ENCODE measurements around the gene CBLN1. TPM values are rescaled to one million over a fixed set of nuclear protein-coding genes. Genes with fewer than 3 reads are reported as not detected.

CBLN1 gene
- total and polyA plus RNA-seq, 9 of the 15 experiments (the other 6 are each of a cell fraction or from before 2014, with no cell fraction given): not detected

- TF ChIP-seq MEF2A (IDR thresholded peaks at IDR 0.05; ENCODE audit: control insufficient read depth, low read depth, low read length) (no peak), CHD1 (IDR thresholded peaks at IDR 0.05; ENCODE audit: low read length) (no peak)
- Histone ChIP-seq H2AFZ (ENCODE audit: low read depth, low read length) (no peak overlapping the region), H3K79me2 (ENCODE audit: control insufficient read depth, insufficient read depth, low read length) (no peaks in the 10 kb centered on the region), H3K27me3 (ENCODE audit: control insufficient read depth in 2 of 2, insufficient read depth in 2 of 2, low read length in 2 of 2) (no peaks in the 10 kb centered on the region), H3K9ac (ENCODE audit: insufficient read depth in 1 of 2, low read depth in 2 of 2, low read length in 2 of 2) (no peak overlapping the region), H4K20me1 (replicated peaks; ENCODE audit: control insufficient read depth, insufficient read depth, low read length) (no peaks in the 10 kb centered on the region), H3K36me3 (ENCODE audit: control insufficient read depth, insufficient read depth, low read length) (no peaks in the 10 kb centered on the region), H3K9me3 (replicated peaks; ENCODE audit: control insufficient read depth, insufficient read depth, low read depth, low read length) (no peaks in the 10 kb centered on the region), H3K27ac (ENCODE audit: extremely low read depth, low read depth, low read length) (no peak overlapping the region), H3K4me1 (replicated peaks in 1 of 2; ENCODE audit: control insufficient read depth in 2 of 2, insufficient read depth in 2 of 2, low read length in 2 of 2) (no peaks in the 10 kb centered on the region), H3K9me1 (ENCODE audit: control insufficient read depth, insufficient read depth, low read length) (no peaks in the 10 kb centered on the region), H3K4me3 (no peak overlapping the region), H3K4me2 (ENCODE audit: insufficient read depth, low read length) (no peak overlapping the region)
- FAIRE-seq: no peak
- in situ Hi-C loops (cut with MboI): no loop called here
- intact Hi-C loops (cut with micrococcal nuclease): no loop called here
- no peak for DNase-seq (ENCODE audit: extremely low read depth in 1 of 4, low spot score in 3 of 4)
- ATAC-seq: no peak
- CTCF ChIA-PET (ENCODE audit: low intra/inter-chr PET ratio): no interaction called here
- no TSS peak for BruUV-seq (replicated peaks)
- POLR2A ChIA-PET: interaction anchor here (1.0 kb wide), 1 partner anchor 66 kb away, joined by 4 read pairs; no protein-coding TSS in a partner anchor
These were observed 19.7 kb downstream of the CBLN1 start for GRCh38 chr16:49261930-49262329.

- FAIRE-seq (no peak), ATAC-seq (no peak), DNase-seq (ENCODE audit: extremely low read depth in 1 of 4, low spot score in 3 of 4) (no peak)
- H3K27ac ChIP-seq (ENCODE audit: extremely low read depth, low read depth, low read length): no peak overlapping the region
- in situ Hi-C loops (cut with MboI) (no loop called here), intact Hi-C loops (cut with micrococcal nuclease) (no loop called here)
- no peaks in the 10 kb centered on the region for H4K20me1 ChIP-seq (replicated peaks; ENCODE audit: control insufficient read depth, insufficient read depth, low read length)
- H3K36me3 ChIP-seq (ENCODE audit: control insufficient read depth, insufficient read depth, low read length): no peaks in the 10 kb centered on the region
- POLR2A ChIA-PET: interaction anchor here (1.0 kb wide), 1 partner anchor 66 kb away, joined by 4 read pairs; no protein-coding TSS in a partner anchor
- BruUV-seq (replicated peaks): no TSS peak
- no peak overlapping the region for H3K9ac ChIP-seq (ENCODE audit: insufficient read depth in 1 of 2, low read depth in 2 of 2, low read length in 2 of 2)
- no peaks in the 10 kb centered on the region for H3K9me3 ChIP-seq (replicated peaks; ENCODE audit: control insufficient read depth, insufficient read depth, low read depth, low read length)
- 0% methylated on average over 8 of the region's 8 CpGs for WGBS (ENCODE audit: insufficient coverage, low coverage, missing lambda C conversion rate)
- no peaks in the 10 kb centered on the region for H3K9me1 ChIP-seq (ENCODE audit: control insufficient read depth, insufficient read depth, low read length)
- no peaks in the 10 kb centered on the region for H3K27me3 ChIP-seq (ENCODE audit: control insufficient read depth in 2 of 2, insufficient read depth in 2 of 2, low read length in 2 of 2)
- H3K4me1 ChIP-seq (replicated peaks in 1 of 2; ENCODE audit: control insufficient read depth in 2 of 2, insufficient read depth in 2 of 2, low read length in 2 of 2): no peaks in the 10 kb centered on the region
- H3K4me3 ChIP-seq: no peak overlapping the region
- H3K4me2 ChIP-seq (ENCODE audit: insufficient read depth, low read length): no peak overlapping the region
- CTCF ChIA-PET (ENCODE audit: low intra/inter-chr PET ratio): no interaction called here
- H2AFZ ChIP-seq (ENCODE audit: low read depth, low read length): no peak overlapping the region
- no peaks in the 10 kb centered on the region for H3K79me2 ChIP-seq (ENCODE audit: control insufficient read depth, insufficient read depth, low read length)
- TF ChIP-seq SAFB (IDR thresholded peaks at IDR 0.05; ENCODE audit: borderline replicate concordance, low read depth, low read length) (no peak), ZNF41 (CRISPR knock-in tag; conservative IDR thresholded peaks at IDR 0.05) (no peak), ZNF518B (CRISPR knock-in tag; IDR thresholded peaks at IDR 0.05) (no peak), RBM15 (IDR thresholded peaks at IDR 0.05; ENCODE audit: insufficient read depth, low read length) (no peak), HNRNPL (IDR thresholded peaks at IDR 0.05; ENCODE audit: low read depth, low read length) (no peak), BRCA1 (IDR thresholded peaks at IDR 0.05) (no peak), BRCA1 (CRISPR knock-in tag; IDR thresholded peaks at IDR 0.05) (no peak), ZKSCAN3 (CRISPR knock-in tag; IDR thresholded peaks at IDR 0.05) (no peak), SMARCE1 (IDR thresholded peaks at IDR 0.05) (no peak), ZNF133 (CRISPR knock-in tag; IDR thresholded peaks at IDR 0.05) (no peak), EHMT2 (IDR thresholded peaks at IDR 0.05) (no peak)
- TF ChIP-seq, protein P1, sequence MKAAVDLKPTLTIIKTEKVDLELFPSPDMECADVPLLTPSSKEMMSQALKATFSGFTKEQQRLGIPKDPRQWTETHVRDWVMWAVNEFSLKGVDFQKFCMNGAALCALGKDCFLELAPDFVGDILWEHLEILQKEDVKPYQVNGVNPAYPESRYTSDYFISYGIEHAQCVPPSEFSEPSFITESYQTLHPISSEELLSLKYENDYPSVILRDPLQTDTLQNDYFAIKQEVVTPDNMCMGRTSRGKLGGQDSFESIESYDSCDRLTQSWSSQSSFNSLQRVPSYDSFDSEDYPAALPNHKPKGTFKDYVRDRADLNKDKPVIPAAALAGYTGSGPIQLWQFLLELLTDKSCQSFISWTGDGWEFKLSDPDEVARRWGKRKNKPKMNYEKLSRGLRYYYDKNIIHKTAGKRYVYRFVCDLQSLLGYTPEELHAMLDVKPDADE (conservative IDR thresholded peaks at IDR 0.05; ENCODE audit: control insufficient read depth, low read depth, low read length): no peak
These were observed 20.6 kb downstream of the CBLN1 start for GRCh38 chr16:49260956-49261530.
